A549 (cell line): ENCODE measurements around the gene ZBTB47.

ENCODE experiments used
- CTCF ChIP-seq: fragments of >200 bp; sonication (Bioruptor Twin); formaldehyde crosslinking; IDR thresholded peaks from 3 replicates; pipeline ENCODE4 v1.5.1; 2016
- ELK1 ChIP-seq: fragments of 150-350 bp; IDR thresholded peaks from 2 replicates; pipeline ENCODE4 v1.6.1; 2014; ENCODE audit warnings: low read depth, mild to moderate bottlenecking, low read length
- HMGXB4 ChIP-seq: fragments of 250-450 bp; sonication (Bioruptor Pico); IDR thresholded peaks from 2 replicates; pipeline ENCODE4 v1.5.0; 2021; ENCODE audit warnings: mild to moderate bottlenecking, moderate library complexity, borderline replicate concordance
- HOXB5 ChIP-seq: fragments of 250-450 bp; sonication (Bioruptor Pico); IDR thresholded peaks from 2 replicates; pipeline ENCODE4 v1.5.0; 2020; ENCODE audit warnings: mild to moderate bottlenecking, moderate library complexity
- KDM5A ChIP-seq: fragments of 200-600 bp; sonication (generic); IDR thresholded peaks from 2 replicates; pipeline ENCODE4 v1.6.1; 2016; ENCODE audit warnings: antibody characterized with exemption, mild to moderate bottlenecking
- MAFK ChIP-seq: fragments of 450-650 bp; IDR thresholded peaks from 2 replicates; pipeline ENCODE4 v1.6.1; 2014; ENCODE audit not compliant: partially characterized antibody
- MAX ChIP-seq: IDR thresholded peaks from 2 replicates; pipeline ENCODE4 v1.6.1; 2012
- NFE2L2 ChIP-seq: fragments of 150-350 bp; conservative IDR thresholded peaks from 2 replicates; pipeline ENCODE4 v1.6.1; 2014; ENCODE audit warnings: low read length
- PHF8 ChIP-seq: fragments of 200-600 bp; sonication (generic); IDR thresholded peaks from 2 replicates; pipeline ENCODE4 v1.6.1; 2016; ENCODE audit warnings: low read depth, mild to moderate bottlenecking, antibody characterized with exemption, moderate library complexity, borderline replicate concordance
- POLR2A ChIP-seq: IDR thresholded peaks from 2 replicates; pipeline ENCODE4 v1.6.1; 2012; ENCODE audit warnings: mild to moderate bottlenecking, low read length
- RFX5 ChIP-seq: fragments of 450-650 bp; IDR thresholded peaks from 2 replicates; pipeline ENCODE4 v1.7.1; 2014; ENCODE audit warnings: antibody characterized with exemption, mild to moderate bottlenecking, moderate library complexity
- TP53 ChIP-seq: fragments of 250-450 bp; sonication (Bioruptor Pico); IDR thresholded peaks from 2 replicates; pipeline ENCODE4 v1.5.0; 2021; ENCODE audit warnings: mild to moderate bottlenecking, moderate library complexity

- no peak for TF ChIP-seq RFX5
- no peak for TF ChIP-seq POLR2A
- no peak for TF ChIP-seq CTCF
- no peak for TF ChIP-seq HMGXB4 (CRISPR knock-in tag)
- no peak for TF ChIP-seq NFE2L2
- TF ChIP-seq MAX = no peak
- no peak for TF ChIP-seq MAFK
- no peak for TF ChIP-seq PHF8
- TF ChIP-seq HOXB5 = no peak
- TF ChIP-seq TP53 = no peak
- no peak for TF ChIP-seq ELK1
- TF ChIP-seq KDM5A = no peak
Observed at GRCh38 chr3:42702982-42703694, 49.6 kb downstream of the ZBTB47 start.
